K562 (cell line): ENCODE data around the gene MLX. TPM values are rescaled to one million over a fixed set of nuclear protein-coding genes. Genes with fewer than 3 reads are reported as not detected.
A peak's percentile ranks its signal among the peaks of the same experiment; 100 is the strongest.

Experiments
- CHD2 ChIP-seq: IDR thresholded peaks from 2 replicates; pipeline ENCODE4 v1.6.1; 2011; ENCODE audit warnings: low read depth, low read length
- CREBBP ChIP-seq: IDR thresholded peaks from one replicate; pipeline ENCODE4 v1.6.1; 2012; ENCODE audit warnings: low read depth, mild to moderate bottlenecking, control low read depth, inconsistent platforms, low read length
- ERF ChIP-seq: fragments of 450-650 bp; formaldehyde crosslinking; IDR thresholded peaks from 2 replicates; pipeline ENCODE4 v1.4.0; 2020; ENCODE audit warnings: mild to moderate bottlenecking, mixed read lengths
- FOXA3 ChIP-seq, 2 experiments: fragments of 450-650 bp in 1 of 2; sonication (generic) in 1 of 2; formaldehyde crosslinking; IDR thresholded peaks in 1 of 2; conservative IDR thresholded peaks in 1 of 2; 2 replicates each; pipeline versions ENCODE4 v1.4.0 to v1.8.0; 2020 to 2022; ENCODE audit warnings: mild to moderate bottlenecking in 2 of 2, missing genetic modification reagents in 1 of 2
- MEF2D ChIP-seq: conservative IDR thresholded peaks from 2 replicates; pipeline ENCODE4 v1.6.1; 2016; ENCODE audit warnings: low read depth, missing genetic modification characterization, missing compliant biosample characterization
- PCBP2 ChIP-seq: fragments of 200-400 bp; formaldehyde crosslinking; IDR thresholded peaks from 2 replicates; pipeline ENCODE4 v1.6.1; 2018; ENCODE audit warnings: low read length, low read depth, mild to moderate bottlenecking, moderate library complexity; ENCODE audit not compliant: poor library complexity, severe bottlenecking
- POU5F1 ChIP-seq: fragments of 150-350 bp; IDR thresholded peaks from 2 replicates; pipeline ENCODE4 v1.6.1; 2014; ENCODE audit warnings: borderline replicate concordance, low read length, low read depth, mild to moderate bottlenecking; ENCODE audit not compliant: partially characterized antibody
- RBM15 ChIP-seq: fragments of 200-400 bp; formaldehyde crosslinking; IDR thresholded peaks from 2 replicates; pipeline ENCODE4 v1.6.1; 2018; ENCODE audit warnings: mild to moderate bottlenecking, low read length, moderate library complexity; ENCODE audit not compliant: insufficient read depth
- SMARCB1 ChIP-seq: IDR thresholded peaks from 2 replicates; pipeline ENCODE4 v1.6.1; 2011; ENCODE audit warnings: improper control_type of control experiment, low read depth; ENCODE audit not compliant: insufficient read length
- TEAD1 ChIP-seq, 2 experiments: fragments of 450-650 bp in 1 of 2; sonication (generic) in 1 of 2; formaldehyde crosslinking; IDR thresholded peaks; 2 replicates each; pipeline versions ENCODE4 v1.4.0 to v1.8.0; 2020 to 2022; ENCODE audit warnings: mild to moderate bottlenecking in 2 of 2, missing genetic modification reagents in 1 of 2
- ZKSCAN1 ChIP-seq: fragments of 150-350 bp; IDR thresholded peaks from 2 replicates; pipeline ENCODE4 v1.6.1; 2016; ENCODE audit warnings: low read depth, low read length
- ZNF717 ChIP-seq: fragments of 250-450 bp; sonication (Bioruptor Pico); IDR thresholded peaks from 2 replicates; pipeline ENCODE4 v1.5.0; 2021
- polyA plus RNA-seq, 8 experiments: library from polyadenylated mRNA; depleted of rRNA in 4 of 8; stranded (reverse) in 5 of 8; unstranded in 3 of 8; fragments of >200 nt; fragmentation: Nextera tagmentation in 2 of 8; fragmentation: Illumina TruSeq in 1 of 8; extraction: Ambion mirVana in 2 of 8; extraction: Trizol in 1 of 8; gene quantifications; 2 replicates each; pipeline versions ENCODE4 v1.2.1 to v1.2.3, GENCODE V29; 2011 to 2014; ENCODE audit warnings: inconsistent platforms in 1 of 8, missing spikeins in 1 of 8
- total RNA-seq, 7 experiments: library from RNA; depleted of rRNA in 6 of 7; stranded (reverse); fragments of >200 nt in 6 of 7; fragmentation: Illumina TruSeq in 2 of 7; extraction: Trizol in 2 of 7; gene quantifications; 2 replicates each; pipeline versions ENCODE4 v1.2.1 to v1.2.3, GENCODE V29; 2011 to 2021; ENCODE audit warnings: low replicate concordance in 1 of 7
- TF ChIP-seq, protein P1 (sequence below), 2 experiments: IDR thresholded peaks in 1 of 2; conservative IDR thresholded peaks in 1 of 2; 2 replicates each; pipeline ENCODE4 v1.6.1; 2016; ENCODE audit warnings: low read depth in 2 of 2, mild to moderate bottlenecking in 1 of 2, missing compliant biosample characterization in 1 of 2, missing genetic modification characterization in 1 of 2, moderate library complexity in 1 of 2
- TF ChIP-seq, protein P2 (sequence below): sonication (generic); formaldehyde crosslinking; IDR thresholded peaks from 2 replicates; pipeline ENCODE4 v1.8.1; 2023; ENCODE audit warnings: mild to moderate bottlenecking, missing genetic modification reagents
- TF ChIP-seq, protein P3 (sequence below): fragments of 450-650 bp; IDR thresholded peaks from 2 replicates; pipeline ENCODE4 v1.6.1; 2014; ENCODE audit warnings: low read depth, mild to moderate bottlenecking, moderate library complexity, borderline replicate concordance
- TF ChIP-seq, protein P4 (sequence below): IDR thresholded peaks from 2 replicates; pipeline ENCODE4 v1.6.1; 2011; ENCODE audit not compliant: insufficient read length; ENCODE audit errors: extremely low read depth
- TF ChIP-seq, protein P5 (sequence below): fragments of 450-650 bp; formaldehyde crosslinking; IDR thresholded peaks from 2 replicates; pipeline ENCODE4 v1.4.0; 2022; ENCODE audit warnings: missing genetic modification characterization

MLX gene
- total and polyA plus RNA-seq, 9 of the 15 experiments (the other 6 are each of a cell fraction or from before 2014, with no cell fraction given), result 42.9 to 100 (median 58.9) TPM

DNA sequence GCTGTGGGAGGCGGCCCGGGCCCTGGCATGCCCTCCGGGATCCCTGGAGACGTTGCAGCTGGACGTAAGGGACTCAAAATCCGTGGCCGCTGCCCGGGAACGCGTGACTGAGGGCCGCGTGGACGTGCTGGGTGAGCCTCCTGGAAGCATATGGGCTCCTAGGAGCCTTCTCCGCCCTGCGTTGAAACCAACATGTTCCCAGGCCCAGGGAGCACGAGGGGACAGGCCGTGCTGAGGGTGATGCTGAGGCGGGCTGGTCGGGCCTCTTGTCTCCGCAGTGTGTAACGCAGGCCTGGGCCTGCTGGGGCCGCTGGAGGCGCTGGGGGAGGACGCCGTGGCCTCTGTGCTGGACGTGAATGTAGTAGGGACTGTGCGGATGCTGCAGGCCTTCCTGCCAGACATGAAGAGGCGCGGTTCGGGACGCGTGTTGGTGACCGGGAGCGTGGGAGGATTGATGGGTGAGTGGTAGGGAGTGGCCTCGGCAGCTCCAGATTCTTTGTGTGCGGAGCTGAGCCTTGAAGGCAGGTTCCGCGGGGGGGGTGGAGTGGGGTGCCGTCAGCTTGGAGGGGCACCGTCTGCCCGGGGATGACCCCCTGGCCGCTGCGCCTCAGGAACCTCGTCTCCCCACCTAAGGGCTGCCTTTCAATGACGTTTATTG is 13.6 kb upstream of the MLX start (continued):
- TF ChIP-seq, protein P1, sequence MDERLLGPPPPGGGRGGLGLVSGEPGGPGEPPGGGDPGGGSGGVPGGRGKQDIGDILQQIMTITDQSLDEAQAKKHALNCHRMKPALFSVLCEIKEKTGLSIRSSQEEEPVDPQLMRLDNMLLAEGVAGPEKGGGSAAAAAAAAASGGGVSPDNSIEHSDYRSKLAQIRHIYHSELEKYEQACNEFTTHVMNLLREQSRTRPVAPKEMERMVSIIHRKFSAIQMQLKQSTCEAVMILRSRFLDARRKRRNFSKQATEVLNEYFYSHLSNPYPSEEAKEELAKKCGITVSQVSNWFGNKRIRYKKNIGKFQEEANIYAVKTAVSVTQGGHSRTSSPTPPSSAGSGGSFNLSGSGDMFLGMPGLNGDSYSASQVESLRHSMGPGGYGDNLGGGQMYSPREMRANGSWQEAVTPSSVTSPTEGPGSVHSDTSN (CRISPR knock-in tag; IDR thresholded peaks at IDR 0.05; ENCODE audit: low read depth), result no peak
- TF ChIP-seq, protein P1 (tag; conservative IDR thresholded peaks at IDR 0.05; ENCODE audit: low read depth), result peak; percentile 79
- TF ChIP-seq, protein P2, sequence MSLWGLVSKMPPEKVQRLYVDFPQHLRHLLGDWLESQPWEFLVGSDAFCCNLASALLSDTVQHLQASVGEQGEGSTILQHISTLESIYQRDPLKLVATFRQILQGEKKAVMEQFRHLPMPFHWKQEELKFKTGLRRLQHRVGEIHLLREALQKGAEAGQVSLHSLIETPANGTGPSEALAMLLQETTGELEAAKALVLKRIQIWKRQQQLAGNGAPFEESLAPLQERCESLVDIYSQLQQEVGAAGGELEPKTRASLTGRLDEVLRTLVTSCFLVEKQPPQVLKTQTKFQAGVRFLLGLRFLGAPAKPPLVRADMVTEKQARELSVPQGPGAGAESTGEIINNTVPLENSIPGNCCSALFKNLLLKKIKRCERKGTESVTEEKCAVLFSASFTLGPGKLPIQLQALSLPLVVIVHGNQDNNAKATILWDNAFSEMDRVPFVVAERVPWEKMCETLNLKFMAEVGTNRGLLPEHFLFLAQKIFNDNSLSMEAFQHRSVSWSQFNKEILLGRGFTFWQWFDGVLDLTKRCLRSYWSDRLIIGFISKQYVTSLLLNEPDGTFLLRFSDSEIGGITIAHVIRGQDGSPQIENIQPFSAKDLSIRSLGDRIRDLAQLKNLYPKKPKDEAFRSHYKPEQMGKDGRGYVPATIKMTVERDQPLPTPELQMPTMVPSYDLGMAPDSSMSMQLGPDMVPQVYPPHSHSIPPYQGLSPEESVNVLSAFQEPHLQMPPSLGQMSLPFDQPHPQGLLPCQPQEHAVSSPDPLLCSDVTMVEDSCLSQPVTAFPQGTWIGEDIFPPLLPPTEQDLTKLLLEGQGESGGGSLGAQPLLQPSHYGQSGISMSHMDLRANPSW, result no peak
- TF ChIP-seq CREBBP (no peak), CHD2 (no peak), TEAD1 (CRISPR knock-in tag; IDR thresholded peaks at IDR 0.05) (0 out of 4 replicates have a peak, but pooled peaks of 1 of the 2 experiments have one; percentile 65), ERF (no peak), POU5F1 (no peak), SMARCB1 (no peak), RBM15 (no peak), MEF2D (tag) (no peak), ZNF717 (CRISPR knock-in tag) (no peak), PCBP2 (no peak), ZKSCAN1 (peak; percentile 53; the same call in 1 of the 2 replicates), FOXA3 (CRISPR knock-in tag; conservative IDR thresholded peaks at IDR 0.05 in 1 of 2, IDR thresholded peaks at IDR 0.05 in 1 of 2) (no peak)
- TF ChIP-seq, protein P3, sequence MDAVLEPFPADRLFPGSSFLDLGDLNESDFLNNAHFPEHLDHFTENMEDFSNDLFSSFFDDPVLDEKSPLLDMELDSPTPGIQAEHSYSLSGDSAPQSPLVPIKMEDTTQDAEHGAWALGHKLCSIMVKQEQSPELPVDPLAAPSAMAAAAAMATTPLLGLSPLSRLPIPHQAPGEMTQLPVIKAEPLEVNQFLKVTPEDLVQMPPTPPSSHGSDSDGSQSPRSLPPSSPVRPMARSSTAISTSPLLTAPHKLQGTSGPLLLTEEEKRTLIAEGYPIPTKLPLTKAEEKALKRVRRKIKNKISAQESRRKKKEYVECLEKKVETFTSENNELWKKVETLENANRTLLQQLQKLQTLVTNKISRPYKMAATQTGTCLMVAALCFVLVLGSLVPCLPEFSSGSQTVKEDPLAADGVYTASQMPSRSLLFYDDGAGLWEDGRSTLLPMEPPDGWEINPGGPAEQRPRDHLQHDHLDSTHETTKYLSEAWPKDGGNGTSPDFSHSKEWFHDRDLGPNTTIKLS, result no peak
- TF ChIP-seq, protein P4, sequence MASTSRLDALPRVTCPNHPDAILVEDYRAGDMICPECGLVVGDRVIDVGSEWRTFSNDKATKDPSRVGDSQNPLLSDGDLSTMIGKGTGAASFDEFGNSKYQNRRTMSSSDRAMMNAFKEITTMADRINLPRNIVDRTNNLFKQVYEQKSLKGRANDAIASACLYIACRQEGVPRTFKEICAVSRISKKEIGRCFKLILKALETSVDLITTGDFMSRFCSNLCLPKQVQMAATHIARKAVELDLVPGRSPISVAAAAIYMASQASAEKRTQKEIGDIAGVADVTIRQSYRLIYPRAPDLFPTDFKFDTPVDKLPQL, result no peak
- TF ChIP-seq, protein P5, sequence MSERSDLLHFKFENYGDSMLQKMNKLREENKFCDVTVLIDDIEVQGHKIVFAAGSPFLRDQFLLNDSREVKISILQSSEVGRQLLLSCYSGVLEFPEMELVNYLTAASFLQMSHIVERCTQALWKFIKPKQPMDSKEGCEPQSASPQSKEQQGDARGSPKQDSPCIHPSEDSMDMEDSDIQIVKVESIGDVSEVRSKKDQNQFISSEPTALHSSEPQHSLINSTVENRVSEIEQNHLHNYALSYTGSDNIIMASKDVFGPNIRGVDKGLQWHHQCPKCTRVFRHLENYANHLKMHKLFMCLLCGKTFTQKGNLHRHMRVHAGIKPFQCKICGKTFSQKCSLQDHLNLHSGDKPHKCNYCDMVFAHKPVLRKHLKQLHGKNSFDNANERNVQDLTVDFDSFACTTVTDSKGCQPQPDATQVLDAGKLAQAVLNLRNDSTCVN, result no peak
